ENCODE data around the gene ALX3.

The ALX3 gene

GRCh38 chr1:110084227-110085078 lies 14.0 kb upstream of the ALX3 start:
- Histone ChIP-seq H4K20me1 (ENCODE audit: low read depth, low read length) (no peaks in the 10 kb centered on the region), H3K79me2 (ENCODE audit: insufficient read depth, low read length) (no peaks in the 10 kb centered on the region), H3K9ac (ENCODE audit: low read length) (no peak overlapping the region), H3F3A (ENCODE audit: insufficient read depth) (no peaks in the 10 kb centered on the region), H3K4me2 (ENCODE audit: low read depth, low read length, poor library complexity, severe bottlenecking) (no peak overlapping the region), H3K27me3 (ENCODE audit: low read length) (no peaks in the 10 kb centered on the region), H3K9me3 (ENCODE audit: insufficient read depth, low read length) (no peaks in the 10 kb centered on the region), H3K9me2 (replicated peaks; ENCODE audit: insufficient read depth, low read length) (no peaks in the 10 kb centered on the region), H3K27ac (ENCODE audit: low read depth, low read length) (no peak overlapping the region), H3K4me3 (ENCODE audit: insufficient read depth, low read length, poor library complexity, severe bottlenecking) (no peak overlapping the region), H3K36me3 (ENCODE audit: low read length) (no peaks in the 10 kb centered on the region), H2AFZ (ENCODE audit: low read depth, low read length, severe bottlenecking) (no peak overlapping the region)
- peak; percentile 85; the same call in 1 of the 2 replicates for TF ChIP-seq EZH2phosphoT487 (conservative IDR thresholded peaks at IDR 0.05; ENCODE audit: low read length)
- TF ChIP-seq, protein P1, sequence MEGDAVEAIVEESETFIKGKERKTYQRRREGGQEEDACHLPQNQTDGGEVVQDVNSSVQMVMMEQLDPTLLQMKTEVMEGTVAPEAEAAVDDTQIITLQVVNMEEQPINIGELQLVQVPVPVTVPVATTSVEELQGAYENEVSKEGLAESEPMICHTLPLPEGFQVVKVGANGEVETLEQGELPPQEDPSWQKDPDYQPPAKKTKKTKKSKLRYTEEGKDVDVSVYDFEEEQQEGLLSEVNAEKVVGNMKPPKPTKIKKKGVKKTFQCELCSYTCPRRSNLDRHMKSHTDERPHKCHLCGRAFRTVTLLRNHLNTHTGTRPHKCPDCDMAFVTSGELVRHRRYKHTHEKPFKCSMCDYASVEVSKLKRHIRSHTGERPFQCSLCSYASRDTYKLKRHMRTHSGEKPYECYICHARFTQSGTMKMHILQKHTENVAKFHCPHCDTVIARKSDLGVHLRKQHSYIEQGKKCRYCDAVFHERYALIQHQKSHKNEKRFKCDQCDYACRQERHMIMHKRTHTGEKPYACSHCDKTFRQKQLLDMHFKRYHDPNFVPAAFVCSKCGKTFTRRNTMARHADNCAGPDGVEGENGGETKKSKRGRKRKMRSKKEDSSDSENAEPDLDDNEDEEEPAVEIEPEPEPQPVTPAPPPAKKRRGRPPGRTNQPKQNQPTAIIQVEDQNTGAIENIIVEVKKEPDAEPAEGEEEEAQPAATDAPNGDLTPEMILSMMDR (IDR thresholded peaks at IDR 0.05; ENCODE audit: insufficient read depth, low read length, poor library complexity, severe bottlenecking) = no peak

- Histone ChIP-seq H3K9me2 (replicated peaks; ENCODE audit: insufficient read depth, low read length) (no peaks in the 10 kb centered on the region), H4K20me1 (ENCODE audit: low read depth, low read length) (no peaks in the 10 kb centered on the region), H3F3A (ENCODE audit: insufficient read depth) (no peaks in the 10 kb centered on the region), H2AFZ (ENCODE audit: low read depth, low read length, severe bottlenecking) (no peak overlapping the region), H3K79me2 (ENCODE audit: insufficient read depth, low read length) (no peaks in the 10 kb centered on the region), H3K27me3 (ENCODE audit: low read length) (no peaks in the 10 kb centered on the region), H3K4me3 (ENCODE audit: insufficient read depth, low read length, poor library complexity, severe bottlenecking) (no peak overlapping the region), H3K27ac (ENCODE audit: low read depth, low read length) (no peak overlapping the region), H3K9me3 (ENCODE audit: insufficient read depth, low read length) (no peaks in the 10 kb centered on the region), H3K36me3 (ENCODE audit: low read length) (no peaks in the 10 kb centered on the region), H3K9ac (ENCODE audit: low read length) (no peak overlapping the region), H3K4me2 (ENCODE audit: low read depth, low read length, poor library complexity, severe bottlenecking) (no peak overlapping the region)
- no peak for TF ChIP-seq EZH2phosphoT487 (conservative IDR thresholded peaks at IDR 0.05; ENCODE audit: low read length)
- TF ChIP-seq, protein P1 (IDR thresholded peaks at IDR 0.05; ENCODE audit: insufficient read depth, low read length, poor library complexity, severe bottlenecking) = no peak
Measured at GRCh38 chr1:110083866-110084226, 13.4 kb upstream of the ALX3 start.

- TF ChIP-seq, protein P1 (IDR thresholded peaks at IDR 0.05; ENCODE audit: insufficient read depth, low read length, poor library complexity, severe bottlenecking) = no peak
- no peak for TF ChIP-seq EZH2phosphoT487 (conservative IDR thresholded peaks at IDR 0.05; ENCODE audit: low read length)
- Histone ChIP-seq H3K27ac (ENCODE audit: low read depth, low read length) (no peak overlapping the region), H3K9me2 (replicated peaks; ENCODE audit: insufficient read depth, low read length) (no peaks in the 10 kb centered on the region), H3K27me3 (ENCODE audit: low read length) (no peaks in the 10 kb centered on the region), H2AFZ (ENCODE audit: low read depth, low read length, severe bottlenecking) (no peak overlapping the region), H4K20me1 (ENCODE audit: low read depth, low read length) (no peaks in the 10 kb centered on the region), H3K36me3 (ENCODE audit: low read length) (no peaks in the 10 kb centered on the region), H3K4me2 (ENCODE audit: low read depth, low read length, poor library complexity, severe bottlenecking) (no peak overlapping the region), H3F3A (ENCODE audit: insufficient read depth) (no peaks in the 10 kb centered on the region), H3K9me3 (ENCODE audit: insufficient read depth, low read length) (no peaks in the 10 kb centered on the region), H3K9ac (ENCODE audit: low read length) (no peak overlapping the region), H3K4me3 (ENCODE audit: insufficient read depth, low read length, poor library complexity, severe bottlenecking) (no peak overlapping the region), H3K79me2 (ENCODE audit: insufficient read depth, low read length) (no peaks in the 10 kb centered on the region)
Measured at GRCh38 chr1:110083061-110083865, 12.8 kb upstream of the ALX3 start.

Measured in SU-DHL-6 (cell line).